ENCODE measurements around the gene UGP2. TPM values are rescaled to one million over a fixed set of nuclear protein-coding genes. Genes with fewer than 3 reads are reported as not detected.
A peak's percentile ranks its signal among the peaks of the same experiment; 100 is the strongest.

The UGP2 gene
- total RNA-seq, 1 donor from 2014 or later = 145 TPM

DNA sequence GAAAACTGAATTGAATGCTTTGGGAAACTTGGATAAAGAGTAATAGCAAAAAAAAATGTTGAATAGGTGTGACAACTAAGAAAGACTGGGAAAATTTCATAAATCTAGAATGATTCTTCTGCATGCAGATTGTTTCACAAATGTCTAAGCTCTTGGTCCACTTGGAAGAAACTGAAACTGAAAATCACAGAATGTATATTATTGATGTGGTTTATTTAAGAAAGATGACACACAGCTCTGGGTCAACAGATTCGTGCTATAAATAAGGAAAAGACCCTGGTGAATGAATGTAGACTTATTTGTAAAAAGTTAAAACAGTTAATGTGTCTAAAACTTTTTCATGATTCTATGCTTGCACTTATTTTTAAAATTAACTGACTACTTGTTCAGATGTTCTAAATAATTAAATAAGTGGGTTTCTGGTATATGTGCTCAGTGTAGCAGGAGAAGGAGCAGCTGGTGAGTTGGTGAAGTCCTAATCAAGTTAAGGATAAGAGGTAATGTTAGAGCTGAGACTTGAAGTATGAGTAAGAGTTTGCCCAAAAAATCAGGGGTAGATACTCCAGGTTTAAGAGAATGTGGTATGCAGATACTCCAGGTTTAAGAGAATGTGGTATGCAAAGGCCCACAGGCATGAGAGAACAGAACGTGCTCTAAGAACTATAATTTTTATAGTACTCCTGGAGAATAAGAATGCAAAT, 24.5 kb downstream of the UGP2 start:
- intact Hi-C loops (cut with DNase I) = no loop called here
- no peak overlapping the region for H3K27ac ChIP-seq
- peaks cover 44% of the 10 kb centered on the region for H3K36me3 ChIP-seq
- H3K4me1 ChIP-seq = peaks cover 19% of the 10 kb centered on the region
- ATAC-seq (peak; percentile 56), DNase-seq (no peak)
- H3K9me3 ChIP-seq = no peaks in the 10 kb centered on the region
- H3K27me3 ChIP-seq = no peaks in the 10 kb centered on the region
- TF ChIP-seq, protein P1, sequence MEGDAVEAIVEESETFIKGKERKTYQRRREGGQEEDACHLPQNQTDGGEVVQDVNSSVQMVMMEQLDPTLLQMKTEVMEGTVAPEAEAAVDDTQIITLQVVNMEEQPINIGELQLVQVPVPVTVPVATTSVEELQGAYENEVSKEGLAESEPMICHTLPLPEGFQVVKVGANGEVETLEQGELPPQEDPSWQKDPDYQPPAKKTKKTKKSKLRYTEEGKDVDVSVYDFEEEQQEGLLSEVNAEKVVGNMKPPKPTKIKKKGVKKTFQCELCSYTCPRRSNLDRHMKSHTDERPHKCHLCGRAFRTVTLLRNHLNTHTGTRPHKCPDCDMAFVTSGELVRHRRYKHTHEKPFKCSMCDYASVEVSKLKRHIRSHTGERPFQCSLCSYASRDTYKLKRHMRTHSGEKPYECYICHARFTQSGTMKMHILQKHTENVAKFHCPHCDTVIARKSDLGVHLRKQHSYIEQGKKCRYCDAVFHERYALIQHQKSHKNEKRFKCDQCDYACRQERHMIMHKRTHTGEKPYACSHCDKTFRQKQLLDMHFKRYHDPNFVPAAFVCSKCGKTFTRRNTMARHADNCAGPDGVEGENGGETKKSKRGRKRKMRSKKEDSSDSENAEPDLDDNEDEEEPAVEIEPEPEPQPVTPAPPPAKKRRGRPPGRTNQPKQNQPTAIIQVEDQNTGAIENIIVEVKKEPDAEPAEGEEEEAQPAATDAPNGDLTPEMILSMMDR (IDR thresholded peaks at IDR 0.05) = no peak
- no peak overlapping the region for H3K4me3 ChIP-seq

DNA sequence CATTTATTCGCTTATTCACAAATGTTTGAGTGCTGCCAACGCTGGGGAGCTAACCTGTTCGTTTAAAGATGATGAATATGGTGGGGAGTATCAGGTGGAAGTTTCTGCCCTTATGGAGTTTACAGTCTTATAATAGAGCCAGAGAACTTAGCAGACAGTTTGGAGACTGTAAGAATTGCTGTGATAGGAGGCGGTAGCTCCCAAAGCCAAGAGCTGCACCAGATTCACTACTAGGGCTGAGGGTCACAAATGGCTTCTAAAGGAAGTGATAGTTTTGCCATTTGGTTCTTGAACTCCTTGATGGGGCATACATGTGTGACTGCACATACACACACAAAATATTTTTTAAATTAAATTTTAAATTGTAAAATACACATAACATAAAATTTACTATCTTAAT, 29.0 kb downstream of the UGP2 start:
- H3K36me3 ChIP-seq = peaks cover 8% of the 10 kb centered on the region
- no peaks in the 10 kb centered on the region for H3K27me3 ChIP-seq
- ATAC-seq (no peak), DNase-seq (no peak)
- peaks cover 36% of the 10 kb centered on the region for H3K4me1 ChIP-seq
- no peak overlapping the region for H3K27ac ChIP-seq
- no peak overlapping the region for H3K4me3 ChIP-seq
- TF ChIP-seq, protein P1 (IDR thresholded peaks at IDR 0.05) = no peak
- intact Hi-C loops (cut with DNase I) = no loop called here
- no peaks in the 10 kb centered on the region for H3K9me3 ChIP-seq

DNA sequence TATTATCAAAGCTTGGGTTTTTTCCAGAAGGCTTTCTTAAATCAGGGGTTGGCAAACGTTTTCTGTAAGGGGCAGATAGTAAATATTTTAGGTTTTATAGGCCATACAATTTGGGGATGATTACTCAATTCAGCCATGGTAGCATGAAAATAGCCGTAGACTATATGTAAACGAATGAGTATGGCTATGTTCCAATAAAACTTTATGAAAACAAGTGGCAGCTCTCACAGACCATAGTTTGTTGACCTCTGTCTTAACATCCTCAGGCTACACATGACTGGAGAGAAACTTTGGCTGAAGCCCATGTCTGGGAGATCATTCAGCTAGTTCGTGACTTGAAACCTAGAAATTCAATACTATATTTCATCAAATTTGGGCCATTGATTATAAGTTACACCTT, 30.2 kb downstream of the UGP2 start:
- Histone ChIP-seq H3K36me3 (peaks cover 13% of the 10 kb centered on the region), H3K9me3 (no peaks in the 10 kb centered on the region), H3K27ac (no peak overlapping the region), H3K4me3 (no peak overlapping the region), H3K4me1 (peaks cover 34% of the 10 kb centered on the region), H3K27me3 (no peaks in the 10 kb centered on the region)
- TF ChIP-seq, protein P1 (IDR thresholded peaks at IDR 0.05) = no peak
- DNase-seq (no peak), ATAC-seq (no peak)
- intact Hi-C loops (cut with DNase I) = no loop called here

DNA sequence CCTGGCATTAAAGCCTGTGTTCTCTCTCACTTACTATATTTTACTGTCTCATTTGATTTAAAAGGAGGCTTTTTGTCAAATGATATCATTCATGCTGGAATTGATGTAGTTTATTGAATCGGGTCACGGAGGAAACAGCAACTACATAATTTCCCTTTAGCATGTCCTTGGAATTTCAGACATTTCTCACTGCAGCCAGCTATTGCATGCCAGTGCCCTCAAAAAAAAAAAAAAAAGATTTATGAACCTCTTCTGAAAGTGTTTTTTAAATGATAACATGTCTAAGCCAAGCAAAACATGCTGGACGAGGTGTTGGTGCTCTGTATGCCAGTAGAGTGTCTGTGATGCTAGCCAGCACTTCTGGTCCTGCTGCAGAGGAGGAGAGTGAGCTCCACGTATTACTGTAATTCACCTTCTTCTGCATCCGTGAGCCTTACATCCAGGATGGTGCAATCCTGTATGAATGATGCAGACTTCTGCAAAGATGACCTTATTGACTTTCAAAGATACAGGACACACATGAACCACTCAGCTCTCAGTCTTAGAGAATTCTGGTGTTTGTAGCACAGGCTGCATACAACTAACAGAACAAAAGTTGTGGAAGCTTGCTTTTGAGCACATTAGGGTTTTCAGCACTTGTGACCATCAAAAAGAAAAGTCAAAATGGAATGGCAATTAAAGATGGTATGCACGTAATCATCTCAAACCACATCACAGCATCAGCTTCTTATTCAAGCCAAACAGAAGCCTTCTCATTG, 31.1 kb downstream of the UGP2 start:
- no peak overlapping the region for H3K27ac ChIP-seq
- H3K4me1 ChIP-seq = peaks cover 34% of the 10 kb centered on the region

DNA sequence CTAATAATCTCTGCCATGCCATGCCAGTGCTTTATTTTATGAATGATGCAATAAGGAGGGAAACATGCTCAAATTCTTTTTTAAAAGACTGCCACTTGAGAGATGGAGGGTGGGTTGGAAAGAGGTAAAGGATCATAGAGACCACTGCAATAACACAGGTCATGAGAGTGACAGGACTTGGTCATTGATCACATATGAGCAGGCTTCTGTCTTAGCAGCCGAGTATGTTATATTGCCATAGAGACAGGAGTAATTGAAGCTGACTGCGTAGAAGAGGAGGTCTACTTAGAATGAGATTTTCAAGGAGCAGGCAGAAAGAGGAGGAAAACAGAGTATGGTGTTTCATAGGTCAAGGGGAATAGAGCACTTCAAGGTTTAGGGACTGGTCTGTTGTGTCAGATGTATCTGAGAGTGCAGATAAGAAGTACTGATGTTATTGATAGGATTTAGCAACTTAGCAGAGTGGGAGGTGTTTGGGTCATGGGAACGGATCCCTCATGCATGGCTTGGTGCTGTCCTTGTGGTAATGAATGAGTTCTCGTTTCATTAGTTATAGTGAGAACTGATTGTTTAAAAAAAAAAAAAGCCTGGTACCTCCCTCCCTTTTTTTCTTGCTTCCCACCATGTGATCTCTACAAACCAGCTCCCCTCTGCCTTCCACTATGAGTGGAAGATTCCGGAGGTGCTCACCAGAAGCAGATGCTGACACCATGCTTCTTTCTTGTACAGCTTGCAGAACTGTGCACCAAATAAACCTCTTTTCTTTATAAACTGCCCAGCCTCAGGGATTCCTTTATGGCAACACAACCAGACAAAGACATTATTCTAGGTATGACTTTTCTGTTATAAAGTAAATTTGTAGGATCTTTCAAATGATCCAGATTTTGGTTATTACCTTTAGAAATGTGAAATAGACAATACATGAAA, 32.8 kb downstream of the UGP2 start:
- TF ChIP-seq, protein P1 (IDR thresholded peaks at IDR 0.05) = no peak
- H3K4me3 ChIP-seq = no peak overlapping the region
- intact Hi-C loops (cut with DNase I) = no loop called here
- no peak for DNase-seq
- ATAC-seq = peak; percentile 21
- peaks cover 15% of the 10 kb centered on the region for H3K36me3 ChIP-seq
- no peaks in the 10 kb centered on the region for H3K27me3 ChIP-seq
- H3K9me3 ChIP-seq = no peaks in the 10 kb centered on the region
- H3K4me1 ChIP-seq = peaks cover 34% of the 10 kb centered on the region
- no peak overlapping the region for H3K27ac ChIP-seq

More for the DNA sequence above, 31.1 kb downstream of the UGP2 start:
- TF ChIP-seq, protein P1 (IDR thresholded peaks at IDR 0.05) = no peak
- Histone ChIP-seq H3K36me3 (peaks cover 8% of the 10 kb centered on the region), H3K4me3 (no peak overlapping the region), H3K9me3 (no peaks in the 10 kb centered on the region), H3K27me3 (no peaks in the 10 kb centered on the region)
- peak; percentile 50 for ATAC-seq
- DNase-seq = no peak
- intact Hi-C loops (cut with DNase I) = no loop called here
